Pons (tissue), 1 donor: ENCODE measurements around the gene SNUPN.
A peak's percentile ranks its signal among the peaks of the same experiment; 100 is the strongest.

Experiments
- DNase-seq: peaks from one replicate; pipeline ENCODE4 v3.0.0-alpha.2; 2016; ENCODE audit warnings: low spot score

The SNUPN gene

GRCh38 chr15:75625542-75626347, at the start of gene SNUPN:
Gene SNUPN, minus strand, starts transcription at chr15:75625725. Its CDS starts 4,674 bp downstream, at chr15:75621051.
- DNase-seq = peak; percentile 93

DNA sequence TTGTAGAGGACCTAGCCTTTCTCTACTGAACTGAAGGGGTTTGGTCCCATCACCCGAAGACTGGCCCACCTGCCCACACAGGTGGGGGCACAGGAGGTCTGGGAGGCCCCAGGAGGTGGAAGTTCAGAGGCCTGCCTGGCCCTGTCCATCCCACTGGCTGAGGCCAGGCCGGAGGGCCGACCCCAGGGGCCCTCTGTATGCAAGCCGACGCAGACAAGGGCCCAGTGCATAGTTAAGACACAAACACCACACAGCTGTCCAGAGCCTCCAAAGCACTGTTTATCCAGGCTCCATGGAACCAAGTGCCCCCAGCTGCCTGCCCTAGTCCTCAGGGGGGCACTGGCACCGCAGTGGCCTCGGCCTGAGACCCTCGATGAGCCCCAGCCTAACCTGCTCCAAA, 48.8 kb upstream of the SNUPN start:
- no peak for DNase-seq

GRCh38 chr15:75673426-75674235, 48.1 kb upstream of the SNUPN start:
- no peak for DNase-seq

DNA sequence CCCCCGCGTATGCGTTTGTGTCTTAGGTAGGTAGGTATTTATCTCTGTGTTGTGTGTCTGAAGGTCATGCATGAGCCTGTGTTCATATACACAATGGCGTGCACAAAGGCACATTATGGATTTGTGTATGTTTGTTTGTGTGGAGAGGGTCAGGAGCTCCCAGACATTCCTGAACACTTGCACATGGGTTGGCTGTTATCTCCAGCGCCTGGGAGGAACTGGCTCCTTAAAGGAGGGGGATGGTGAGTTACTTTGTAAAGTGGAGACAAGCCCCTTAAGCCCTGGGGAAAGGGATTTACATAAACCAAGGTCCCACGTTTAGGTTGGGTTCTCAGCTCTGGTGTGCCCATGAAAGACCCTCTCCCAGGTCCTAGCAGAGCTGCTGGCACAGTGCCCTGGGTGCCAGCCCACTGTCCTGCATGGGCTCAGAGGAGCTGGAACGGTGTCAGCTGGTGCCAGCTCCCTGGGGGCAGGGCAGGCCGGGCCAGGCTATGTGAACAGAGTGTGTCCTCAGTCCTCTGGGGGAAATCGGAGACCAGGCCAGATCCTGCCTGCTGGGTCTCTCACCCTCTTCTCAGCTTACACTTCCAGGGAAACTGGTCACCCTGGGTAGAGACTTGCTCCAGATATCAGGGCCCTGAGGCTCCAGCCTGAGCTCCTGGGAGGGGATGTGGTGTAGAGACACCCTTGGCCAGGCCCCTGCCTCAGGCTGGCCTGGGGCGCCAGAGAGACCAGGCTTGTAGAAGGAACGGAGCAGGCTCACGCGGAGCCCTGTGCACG, 47.3 kb upstream of the SNUPN start:
- DNase-seq = peak; percentile 35

- no peak for DNase-seq
Measured at GRCh38 chr15:75671730-75672602, 46.4 kb upstream of the SNUPN start.

- no peak for DNase-seq
Measured at GRCh38 chr15:75669879-75670212, 44.3 kb upstream of the SNUPN start.

GRCh38 chr15:75669191-75669878, 43.8 kb upstream of the SNUPN start:
- DNase-seq = no peak

DNA sequence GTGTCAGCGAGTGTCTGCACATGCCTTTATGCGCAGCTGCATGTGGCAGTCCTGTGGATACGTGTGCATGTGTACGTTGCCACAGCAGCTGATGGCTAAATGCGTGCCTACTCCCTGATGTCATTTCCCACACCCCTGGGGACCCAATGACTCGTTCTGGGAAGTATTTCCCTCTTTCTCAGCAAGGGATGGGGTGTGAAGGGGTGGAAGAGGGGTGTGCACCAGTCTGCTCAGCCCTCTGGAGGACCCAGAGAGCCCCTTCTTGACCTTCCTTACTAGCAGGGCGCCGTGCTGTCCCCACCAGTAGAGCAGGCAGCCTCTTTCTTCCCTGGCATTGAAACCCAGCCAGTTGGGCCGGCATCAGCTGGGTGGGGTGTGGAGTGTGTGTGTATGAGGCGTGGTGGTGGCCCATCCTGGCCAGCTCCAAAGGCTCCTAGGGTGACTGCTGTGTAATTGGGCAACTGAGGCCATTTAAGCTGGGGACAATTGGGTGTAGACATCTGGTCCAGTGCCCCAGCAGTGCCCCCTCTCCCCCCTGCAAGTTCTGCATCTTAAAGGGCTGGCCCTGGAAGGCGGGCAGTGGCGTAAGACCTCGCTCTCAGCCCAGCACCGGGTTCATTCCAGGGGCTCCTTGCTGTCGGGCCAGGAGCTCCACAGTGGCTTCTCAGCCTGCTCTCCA, 41.4 kb upstream of the SNUPN start:
- no peak for DNase-seq

- DNase-seq = no peak
Measured at GRCh38 chr15:75663931-75664421, 38.5 kb upstream of the SNUPN start.

GRCh38 chr15:75662823-75663519, 37.4 kb upstream of the SNUPN start:
- no peak for DNase-seq

- no peak for DNase-seq
Measured at GRCh38 chr15:75661756-75662140, 36.2 kb upstream of the SNUPN start.

GRCh38 chr15:75661100-75661755, 35.7 kb upstream of the SNUPN start:
- no peak for DNase-seq

- peak; percentile 19 for DNase-seq
Measured at GRCh38 chr15:75659928-75660645, 34.6 kb upstream of the SNUPN start.

GRCh38 chr15:75659141-75659771, 33.7 kb upstream of the SNUPN start:
- DNase-seq = no peak

- DNase-seq = no peak
Measured at GRCh38 chr15:75656813-75657212, 31.3 kb upstream of the SNUPN start.

GRCh38 chr15:75656331-75656730, 30.8 kb upstream of the SNUPN start:
- DNase-seq = no peak

- no peak for DNase-seq
Measured at GRCh38 chr15:75655931-75656330, 30.4 kb upstream of the SNUPN start.
